IMR-90 (cell line): ENCODE data around the gene AHDC1. TPM values are rescaled to one million over a fixed set of nuclear protein-coding genes. Genes with fewer than 3 reads are reported as not detected.
A peak's percentile ranks its signal among the peaks of the same experiment; 100 is the strongest.

Source experiments
- ATAC-seq: fragments of 200-7000 bp; cut with Tn5 transposase; 2 replicates; pipeline ENCODE4 v1.9.1; 2020; ENCODE audit warnings: low read depth, mild to moderate bottlenecking, moderate library complexity
- BruUV-seq: library from RNA; stranded (reverse); fragments of 400-500 nt; replicated peaks from 2 replicates; lab custom pipeline; 2021; lab: Mats Ljungman, UMichigan
- CTCF ChIA-PET: fragments of 300-600 bp; formaldehyde crosslinking; extraction: SDS; loops from one replicate; lab custom pipeline; 2021; ENCODE audit warnings: antibody characterized with exemption; lab: Yijun Ruan, JAX
- POLR2A ChIA-PET: fragments of 300-600 bp; sonication (Branson Sonifier 250); formaldehyde crosslinking; loops from one replicate; lab custom pipeline; 2022; ENCODE audit warnings: antibody characterized with exemption; ENCODE audit not compliant: unreplicated experiment; lab: Charles Lee
- DNase-seq: peaks from one replicate; pipeline ENCODE4 v3.0.0; 2013
- H2AFZ ChIP-seq: replicated peaks from 2 replicates; pipeline ENCODE3; 2013; ENCODE audit warnings: low read length, mild to moderate bottlenecking; ENCODE audit not compliant: poor library complexity
- H2AK5ac ChIP-seq: 2 replicates; pipeline ENCODE4 v1.6.1; 2013; ENCODE audit warnings: low read depth, low read length, inconsistent platforms
- H2AK9ac ChIP-seq: replicated peaks from 2 replicates; pipeline ENCODE3; 2013; ENCODE audit warnings: mild to moderate bottlenecking, low read depth, low read length, moderate library complexity; ENCODE audit not compliant: poor library complexity
- H2BK120ac ChIP-seq: 2 replicates; pipeline ENCODE4 v1.6.1; 2013; ENCODE audit warnings: low read depth, low read length, inconsistent platforms
- H2BK15ac ChIP-seq: 3 replicates; pipeline ENCODE4 v1.6.1; 2013; ENCODE audit warnings: low read depth, low read length, inconsistent platforms
- H2BK20ac ChIP-seq: 2 replicates; pipeline ENCODE4 v1.6.1; 2013; ENCODE audit warnings: low read depth, mild to moderate bottlenecking, inconsistent platforms, low read length, moderate library complexity
- H2BK5ac ChIP-seq: 2 replicates; pipeline ENCODE4 v1.6.1; 2013; ENCODE audit warnings: mild to moderate bottlenecking, low read depth, low read length, inconsistent platforms; ENCODE audit not compliant: poor library complexity, severe bottlenecking
- H3K14ac ChIP-seq: replicated peaks from 2 replicates; pipeline ENCODE4 v1.6.1; 2013; ENCODE audit warnings: low read depth, low read length, inconsistent platforms
- H3K18ac ChIP-seq: 2 replicates; pipeline ENCODE4 v1.6.1; 2013; ENCODE audit warnings: low read depth, low read length, control low read depth
- H3K23ac ChIP-seq: 2 replicates; pipeline ENCODE4 v1.6.1; 2013; ENCODE audit warnings: low read depth, low read length, inconsistent platforms
- H3K27ac ChIP-seq: 2 replicates; pipeline ENCODE4 v1.5.1; 2013; ENCODE audit warnings: mild to moderate bottlenecking, control low read depth, low read length; ENCODE audit not compliant: insufficient read depth
- H3K27me3 ChIP-seq: 2 replicates; pipeline ENCODE4 v1.6.1; 2013; ENCODE audit warnings: low read length; ENCODE audit not compliant: control insufficient read depth, insufficient read depth
- H3K36me3 ChIP-seq: 2 replicates; pipeline ENCODE4 v1.6.1; 2013; ENCODE audit warnings: low read length, mixed read lengths; ENCODE audit not compliant: control insufficient read depth, insufficient read depth
- H3K4ac ChIP-seq: 2 replicates; pipeline ENCODE4 v1.6.1; 2013; ENCODE audit warnings: low read depth, low read length, inconsistent platforms
- H3K4me1 ChIP-seq: 2 replicates; pipeline ENCODE4 v1.6.1; 2013; ENCODE audit warnings: low read length, mixed read lengths; ENCODE audit not compliant: control insufficient read depth, insufficient read depth
- H3K4me2 ChIP-seq: 2 replicates; pipeline ENCODE4 v1.6.1; 2013; ENCODE audit warnings: low read depth, mild to moderate bottlenecking, control low read depth, low read length, moderate library complexity
- H3K4me3 ChIP-seq: 2 replicates; pipeline ENCODE4 v1.5.1; 2013; ENCODE audit warnings: low read depth, mild to moderate bottlenecking, control low read depth, low read length, moderate library complexity; ENCODE audit not compliant: insufficient read depth
- H3K56ac ChIP-seq: 2 replicates; pipeline ENCODE4 v1.6.1; 2013; ENCODE audit warnings: low read length, inconsistent platforms; ENCODE audit not compliant: insufficient read depth; ENCODE audit errors: extremely low read depth
- H3K79me1 ChIP-seq, 2 experiments: 2 replicates each; pipeline ENCODE4 v1.6.1; 2013; ENCODE audit warnings: low read length in 2 of 2, inconsistent platforms in 1 of 2, low read depth in 1 of 2
- H3K9ac ChIP-seq: 2 replicates; pipeline ENCODE4 v1.6.1; 2013; ENCODE audit warnings: low read depth, low read length, control low read depth
- H3K9me1 ChIP-seq: 2 replicates; pipeline ENCODE4 v1.6.1; 2013; ENCODE audit warnings: low read length, inconsistent platforms; ENCODE audit not compliant: insufficient read depth
- H3K9me3 ChIP-seq: 2 replicates; pipeline ENCODE4 v1.6.1; 2013; ENCODE audit warnings: low read length; ENCODE audit not compliant: control insufficient read depth, insufficient read depth
- H4K20me1 ChIP-seq: 2 replicates; pipeline ENCODE4 v1.6.1; 2013; ENCODE audit warnings: low read length, inconsistent platforms; ENCODE audit not compliant: insufficient read depth
- H4K5ac ChIP-seq: 2 replicates; pipeline ENCODE4 v1.6.1; 2013; ENCODE audit warnings: mild to moderate bottlenecking, low read depth, low read length, control low read depth
- H4K8ac ChIP-seq, 2 experiments: 2 replicates each; pipeline ENCODE4 v1.6.1; 2013; ENCODE audit warnings: low read depth in 2 of 2, low read length in 2 of 2, control low read depth in 1 of 2, inconsistent platforms in 1 of 2
- H4K91ac ChIP-seq: 2 replicates; pipeline ENCODE4 v1.6.1; 2013; ENCODE audit warnings: low read depth, low read length, inconsistent platforms; ENCODE audit not compliant: insufficient read depth
- BHLHE40 ChIP-seq: fragments of 150-350 bp; IDR thresholded peaks from 2 replicates; pipeline ENCODE4 v1.6.1; 2016; ENCODE audit warnings: mild to moderate bottlenecking, low read depth, low read length
- CEBPB ChIP-seq: IDR thresholded peaks from 2 replicates; pipeline ENCODE4 v1.6.1; 2012; ENCODE audit warnings: low read depth, low read length, improper control_type of control experiment
- CHD1 ChIP-seq: IDR thresholded peaks from 2 replicates; pipeline ENCODE4 v1.6.1; 2012; ENCODE audit warnings: low read depth, low read length, improper control_type of control experiment
- CTCF ChIP-seq: conservative IDR thresholded peaks from 2 replicates; pipeline ENCODE4 v1.5.1; 2012; ENCODE audit warnings: mild to moderate bottlenecking, low read depth, low read length, improper control_type of control experiment
- ELK1 ChIP-seq: fragments of 150-350 bp; IDR thresholded peaks from 2 replicates; pipeline ENCODE4 v1.6.1; 2016; ENCODE audit warnings: low read depth, mild to moderate bottlenecking, low read length, moderate library complexity, borderline replicate concordance
- FOS ChIP-seq: fragments of 150-350 bp; IDR thresholded peaks from 2 replicates; pipeline ENCODE4 v1.6.1; 2016; ENCODE audit warnings: low read depth, low read length
- MAZ ChIP-seq: IDR thresholded peaks from 2 replicates; pipeline ENCODE4 v1.6.1; 2012; ENCODE audit warnings: low read depth, mild to moderate bottlenecking, low read length, improper control_type of control experiment, moderate library complexity, borderline replicate concordance
- MXI1 ChIP-seq: IDR thresholded peaks from 2 replicates; pipeline ENCODE4 v1.6.1; 2012; ENCODE audit warnings: low read depth, mild to moderate bottlenecking, low read length, moderate library complexity, borderline replicate concordance
- POLR2A ChIP-seq: IDR thresholded peaks from 2 replicates; pipeline ENCODE4 v1.6.1; 2012; ENCODE audit warnings: mild to moderate bottlenecking, low read depth, low read length
- RCOR1 ChIP-seq: IDR thresholded peaks from 2 replicates; pipeline ENCODE4 v1.6.1; 2012; ENCODE audit warnings: mild to moderate bottlenecking, low read length, improper control_type of control experiment; ENCODE audit not compliant: insufficient replicate concordance
- WGBS, 2 experiments: methylation state at CpG; one replicate each; pipeline versions ENCODE4 v1.1.5 to v1.1.7; 2013; ENCODE audit warnings: missing lambda C conversion rate in 2 of 2; ENCODE audit not compliant: insufficient read length in 1 of 2; ENCODE audit errors: extremely low coverage in 2 of 2; 5-methylcytosine and 5-hydroxymethylcytosine counted together
- dilution Hi-C: fragments of 300-500 bp; cut with HindIII; formaldehyde crosslinking; loops from one replicate; pipeline ENCODE4 v1.14.3; 2018; ENCODE audit warnings: low sequenced_read_pairs; ENCODE audit not compliant: unreplicated experiment
- in situ Hi-C: fragments of 300-500 bp; cut with MboI; formaldehyde crosslinking; loops from 3 replicates; pipeline ENCODE4 v1.14.3; 2019; ENCODE audit warnings: low sequenced_read_pairs, inconsistent platforms, mixed read lengths
- intact Hi-C: fragments of 100-400 bp; cut with micrococcal nuclease; formaldehyde crosslinking; loops from 2 replicates; pipeline ENCODE4 v1.10.0; 2022
- polyA plus RNA-seq, 3 experiments: library from polyadenylated mRNA; depleted of rRNA; stranded (reverse); fragments of >200 nt; gene quantifications; 2 replicates each; pipeline ENCODE4 v1.2.3, GENCODE V29; 2012; ENCODE audit warnings: low replicate concordance in 1 of 3
- total RNA-seq: library from RNA; depleted of rRNA; stranded (reverse); fragments of >200 nt; gene quantifications from 2 replicates; pipeline ENCODE4 v1.2.3, GENCODE V29; 2012

The AHDC1 gene
- total and polyA plus RNA-seq, 2 of the 4 experiments (the other 2 are of a cell fraction) = 2.0 to 11.6 TPM

DNA sequence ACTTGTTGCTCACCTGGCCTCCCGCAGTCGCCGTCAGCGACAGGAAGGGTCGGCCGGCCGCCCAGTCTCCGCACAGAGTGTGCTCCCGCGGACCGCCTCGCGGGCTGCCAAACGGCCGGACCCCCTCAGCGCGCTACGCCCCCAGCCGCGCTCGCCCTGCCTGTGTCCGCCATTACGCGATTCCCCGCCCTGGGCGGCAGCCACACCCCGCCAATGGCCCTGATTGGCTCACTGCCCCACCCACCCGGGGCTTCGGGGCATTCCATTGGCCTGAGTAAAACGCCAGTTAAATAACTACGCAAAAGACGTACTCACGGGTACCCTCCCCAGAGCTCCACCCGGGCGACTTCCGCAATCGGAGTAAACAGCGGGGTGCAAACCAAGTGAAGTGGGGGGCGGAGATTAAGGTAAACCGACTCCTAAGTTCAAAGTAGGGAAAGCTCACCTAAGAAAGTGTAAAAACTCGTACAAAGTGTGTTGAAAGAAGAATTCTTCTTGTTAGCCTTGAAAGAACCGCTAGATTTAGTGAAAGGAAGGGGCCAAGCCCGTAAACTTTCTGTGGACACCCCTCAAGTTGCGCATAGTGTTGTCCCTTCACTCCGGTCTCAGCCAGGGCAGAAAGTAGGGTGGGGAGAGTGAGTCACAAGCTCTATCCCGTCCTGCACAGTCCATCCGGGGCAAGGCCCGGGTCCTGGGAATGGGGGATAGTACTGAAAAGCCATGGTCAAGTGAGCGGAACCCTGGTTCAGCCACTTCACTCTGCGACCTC lies 113.8 kb downstream of the AHDC1 start, which contains the start of gene WASF2:
TSS of gene WASF2 (minus strand) at position 195 of the 769 bp plus-strand sequence. CDS start 61,277 bp downstream, outside the sequence.
- DNase-seq = peak; percentile 96
- Histone ChIP-seq H3K27ac (peak within 1 kb of the TSS; percentile 90), H2BK5ac (peak within 1 kb of the TSS; percentile 95), H3K9ac (peak within 1 kb of the TSS; percentile 97), H3K9me3 (no peaks in the 10 kb centered on the region), H2BK15ac (peak within 1 kb of the TSS; percentile 98; the same call in 2 of the 3 replicates), H3K18ac (peak within 1 kb of the TSS; percentile 77), H3K4me1 (peaks cover 6% of the 10 kb centered on the region), H3K79me1 (peaks cover 0 to 18% of the 10 kb centered on the region in 2 experiments; a peak in 1 of 4 replicates), H4K91ac (peak within 1 kb of the TSS; percentile 95), H2AK5ac (peak within 1 kb of the TSS; percentile 98), H2BK120ac (peak within 1 kb of the TSS; percentile 100), H2AFZ (peak within 1 kb of the TSS; percentile 93), H3K4ac (peak within 1 kb of the TSS; percentile 99), H3K14ac (peak within 1 kb of the TSS; percentile 100), H3K36me3 (no peaks in the 10 kb centered on the region), H3K9me1 (0 out of 2 replicates have a peak, but pooled peaks cover 3% of the 10 kb centered on the region), H4K8ac (peak within 1 kb of the TSS; percentile 60 to 98), H3K56ac (peak within 1 kb of the TSS; percentile 100), H4K5ac (peak within 1 kb of the TSS; percentile 98), H3K4me3 (peak within 1 kb of the TSS; percentile 79), H3K27me3 (no peaks in the 10 kb centered on the region), H2AK9ac (peak within 1 kb of the TSS; percentile 100), H3K4me2 (peak within 1 kb of the TSS; percentile 92), H3K23ac (peak within 1 kb of the TSS; percentile 99), H2BK20ac (peak within 1 kb of the TSS; percentile 100), H4K20me1 (peaks cover 25% of the 10 kb centered on the region)
- ATAC-seq = peak; percentile 97
- intact Hi-C loops = loop anchor here (2.0 to 5.0 kb wide), 2 partner anchors 71 to 112 kb away; partner anchors contain the start of gene AHDC1
- in situ Hi-C loops = no loop called here
- dilution Hi-C loops = no loop called here
- POLR2A ChIA-PET = no interaction called here
- CTCF ChIA-PET = no interaction called here
- 0% methylated on average over 30 of the region's 50 CpGs; no CpG with 5 or more reads in 1 of the 2 experiments for WGBS, 2 experiments
- no TSS peak for BruUV-seq
- TF ChIP-seq BHLHE40 (peak; percentile 99), MAZ (peak; percentile 80; the same call in 1 of the 2 replicates), RCOR1 (no peak), FOS (peak; percentile 71; the same call in 1 of the 2 replicates), POLR2A (peak; percentile 86), CHD1 (peak; percentile 96; the same call in 1 of the 2 replicates), ELK1 (no peak), CEBPB (no peak), MXI1 (peak; percentile 53; the same call in 1 of the 2 replicates), CTCF (0 out of 2 replicates have a peak, but pooled peaks have one; percentile 1)
